Activated T-helper 17 cell treated with anti-CD3 and anti-CD28 coated beads, Interleukin-2, amount 50 U/mL, for 72 hours (primary cell): Measurements from ENCODE around the gene BCAS2. TPM values are rescaled to one million over a fixed set of nuclear protein-coding genes. Genes with fewer than 3 reads are reported as not detected.

Experiments
- ATAC-seq: fragments of 150-1000 bp; cut with Tn5 transposase; replicated peaks from 2 replicates; pipeline ENCODE4 v1.10.0; 2021; ENCODE audit warnings: mild to moderate bottlenecking, moderate library complexity
- H3K27ac Mint-ChIP-seq: one replicate; pipeline ENCODE4 v1.8.0; 2022; ENCODE audit warnings: mixed read lengths
- H3K27me3 Mint-ChIP-seq: one replicate; pipeline ENCODE4 v1.8.0; 2022; ENCODE audit warnings: mixed read lengths
- H3K36me3 Mint-ChIP-seq: one replicate; pipeline ENCODE4 v1.8.0; 2022; ENCODE audit warnings: low read depth, mild to moderate bottlenecking, mixed read lengths
- H3K4me1 Mint-ChIP-seq: one replicate; pipeline ENCODE4 v1.8.0; 2022; ENCODE audit warnings: mixed read lengths
- H3K4me3 Mint-ChIP-seq: one replicate; pipeline ENCODE4 v1.8.0; 2022; ENCODE audit warnings: mild to moderate bottlenecking, mixed read lengths
- H3K9me3 Mint-ChIP-seq: one replicate; pipeline ENCODE4 v1.8.0; 2022; ENCODE audit warnings: mixed read lengths
- total RNA-seq, 2 donors: library from RNA; stranded (reverse); gene quantifications; one replicate each; pipeline ENCODE4 v1.2.3, GENCODE V29; 2022

Gene BCAS2
- total RNA-seq, 2 donors from 2014 or later: 39.3 to 50.4 TPM

DNA sequence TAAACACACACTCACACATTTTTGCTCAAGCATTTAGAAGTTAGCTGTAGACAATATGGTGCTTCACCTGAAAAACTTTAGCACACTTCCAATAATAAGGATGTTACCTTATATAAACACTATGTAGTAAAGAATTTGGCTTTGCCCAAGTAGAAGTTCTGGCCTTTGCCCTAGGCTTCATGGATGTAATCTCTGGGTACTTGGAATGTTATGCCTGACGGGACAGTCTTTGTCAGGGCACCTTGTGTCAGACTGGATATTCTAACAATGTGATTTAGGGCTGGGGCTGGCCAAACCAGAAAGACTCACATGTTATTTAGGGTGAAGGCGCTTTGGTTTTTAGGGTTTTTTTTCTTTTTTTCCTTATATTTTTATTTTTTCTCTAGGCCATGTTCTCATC is 35.6 kb downstream of the BCAS2 start:
- H3K4me3 Mint-ChIP-seq: no peak overlapping the region
- H3K27me3 Mint-ChIP-seq: no peaks in the 10 kb centered on the region

DNA sequence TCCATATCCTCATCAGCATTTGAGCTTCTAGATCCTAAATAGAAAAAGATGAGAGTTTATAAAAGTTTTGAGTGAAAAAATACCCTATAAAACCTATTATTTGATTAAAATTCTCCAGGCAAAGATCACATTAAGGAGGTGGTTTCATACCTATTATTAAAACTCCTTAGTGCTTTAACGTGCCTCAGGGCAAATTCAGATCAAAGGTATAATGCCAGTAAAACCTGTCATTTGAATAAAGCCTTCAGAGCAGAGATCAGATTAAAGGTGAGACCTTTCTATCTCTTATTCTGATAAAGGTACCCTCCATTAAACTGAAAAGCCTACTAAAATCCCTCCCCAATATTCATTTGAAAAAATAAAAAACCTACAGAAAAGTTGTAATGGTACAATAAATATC is 36.1 kb downstream of the BCAS2 start:
- H3K4me1 Mint-ChIP-seq: no peaks in the 10 kb centered on the region
- ATAC-seq: no peak
- no peaks in the 10 kb centered on the region for H3K36me3 Mint-ChIP-seq
- H3K27ac Mint-ChIP-seq: no peak overlapping the region
- H3K9me3 Mint-ChIP-seq: no peaks in the 10 kb centered on the region
- H3K27me3 Mint-ChIP-seq: no peaks in the 10 kb centered on the region
- H3K4me3 Mint-ChIP-seq: no peak overlapping the region

More for the DNA sequence above, 35.6 kb downstream of the BCAS2 start:
- H3K4me1 Mint-ChIP-seq: no peaks in the 10 kb centered on the region
- H3K36me3 Mint-ChIP-seq: no peaks in the 10 kb centered on the region
- no peaks in the 10 kb centered on the region for H3K9me3 Mint-ChIP-seq
- H3K27ac Mint-ChIP-seq: no peak overlapping the region
- ATAC-seq: no peak

DNA sequence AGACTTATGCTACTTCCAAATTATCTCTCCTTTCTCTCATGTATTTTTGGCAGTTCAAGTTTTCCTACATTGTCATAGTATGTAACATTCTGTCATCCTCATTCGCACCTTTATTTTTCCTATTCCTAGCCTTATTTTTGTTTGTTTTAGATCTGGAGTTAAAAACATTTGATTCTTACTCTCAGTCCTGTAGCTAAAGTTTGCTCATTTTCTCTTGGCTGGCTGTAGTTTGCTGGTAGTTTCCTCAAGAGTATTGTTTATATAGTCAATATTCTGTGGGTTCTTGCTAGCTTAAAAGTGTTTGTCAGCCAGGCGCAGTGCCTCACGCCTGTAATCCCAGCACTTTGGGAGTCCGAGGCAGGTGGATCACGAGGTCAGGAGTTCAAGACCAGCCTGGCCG is 40.6 kb downstream of the BCAS2 start:
- no peaks in the 10 kb centered on the region for H3K9me3 Mint-ChIP-seq
- H3K27ac Mint-ChIP-seq: no peak overlapping the region
- no peaks in the 10 kb centered on the region for H3K4me1 Mint-ChIP-seq
- no peaks in the 10 kb centered on the region for H3K36me3 Mint-ChIP-seq
- H3K27me3 Mint-ChIP-seq: no peaks in the 10 kb centered on the region
- ATAC-seq: no peak
- H3K4me3 Mint-ChIP-seq: no peak overlapping the region

DNA sequence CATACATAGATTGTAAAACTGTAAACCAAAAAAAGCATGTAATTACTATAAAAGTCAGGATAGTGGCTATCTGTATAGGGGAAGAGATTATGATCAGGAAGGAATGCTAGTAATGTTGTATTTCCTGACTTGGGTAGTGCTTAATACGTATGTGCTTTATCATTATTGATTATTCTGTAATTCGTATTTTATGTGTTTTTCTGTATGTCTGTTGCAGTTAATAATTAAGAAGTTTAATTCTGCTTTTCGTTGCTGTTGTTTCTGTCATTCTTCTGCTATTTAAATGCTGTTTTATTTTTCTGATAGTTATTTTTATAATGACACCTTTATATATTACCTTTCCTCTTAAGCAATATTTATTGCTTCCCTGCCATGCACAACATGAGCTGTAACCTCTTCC is 41.1 kb downstream of the BCAS2 start:
- H3K36me3 Mint-ChIP-seq: no peaks in the 10 kb centered on the region
- no peaks in the 10 kb centered on the region for H3K9me3 Mint-ChIP-seq
- ATAC-seq: no peak
- no peaks in the 10 kb centered on the region for H3K27me3 Mint-ChIP-seq
- H3K27ac Mint-ChIP-seq: no peak overlapping the region
- H3K4me1 Mint-ChIP-seq: no peaks in the 10 kb centered on the region
- no peak overlapping the region for H3K4me3 Mint-ChIP-seq

DNA sequence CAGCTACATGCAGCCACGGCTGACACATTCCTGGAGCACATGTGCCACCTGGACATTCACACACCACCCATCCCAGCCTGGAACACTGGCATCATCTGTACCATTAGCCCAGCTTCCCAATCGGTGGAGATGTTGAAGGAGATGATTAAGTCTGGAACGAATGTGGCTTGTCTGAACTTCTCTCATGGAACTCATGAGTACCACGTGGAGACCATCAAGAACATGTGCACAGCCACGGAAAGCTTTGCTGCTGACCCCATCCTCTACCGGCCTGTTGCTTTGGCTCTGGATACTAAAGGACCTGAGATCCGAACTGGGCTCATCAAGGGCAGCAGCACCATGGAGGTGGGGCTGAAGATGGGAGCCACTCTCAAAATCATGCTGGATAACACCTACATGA is 45.4 kb downstream of the BCAS2 start:
- no peaks in the 10 kb centered on the region for H3K36me3 Mint-ChIP-seq
- no peaks in the 10 kb centered on the region for H3K27me3 Mint-ChIP-seq
- no peak for ATAC-seq
- H3K27ac Mint-ChIP-seq: no peak overlapping the region
- H3K9me3 Mint-ChIP-seq: no peaks in the 10 kb centered on the region
- no peak overlapping the region for H3K4me3 Mint-ChIP-seq
- no peaks in the 10 kb centered on the region for H3K4me1 Mint-ChIP-seq

DNA sequence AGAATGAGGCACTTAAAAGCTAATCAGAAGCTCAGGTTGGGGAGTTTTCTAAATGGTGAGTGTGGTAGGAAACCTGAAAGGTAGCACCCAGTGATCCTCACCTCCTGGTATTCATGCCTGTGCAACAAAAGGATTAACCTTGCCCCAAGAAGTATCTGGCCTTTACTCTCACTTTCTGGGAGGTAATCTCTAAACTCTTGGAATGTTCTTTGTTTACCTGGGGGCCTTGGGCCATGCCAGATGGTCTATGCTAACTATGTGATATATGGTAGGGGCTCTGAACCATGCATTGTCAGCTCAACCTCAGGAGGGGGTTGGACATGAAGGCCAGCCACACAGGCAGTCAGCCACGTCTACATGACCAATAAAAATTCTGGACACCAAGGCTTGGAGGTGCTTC is 46.0 kb downstream of the BCAS2 start:
- Mint-ChIP-seq H3K27ac (no peak overlapping the region), H3K4me3 (no peak overlapping the region), H3K4me1 (no peaks in the 10 kb centered on the region), H3K27me3 (no peaks in the 10 kb centered on the region), H3K9me3 (no peaks in the 10 kb centered on the region), H3K36me3 (no peaks in the 10 kb centered on the region)
- ATAC-seq: no peak

DNA sequence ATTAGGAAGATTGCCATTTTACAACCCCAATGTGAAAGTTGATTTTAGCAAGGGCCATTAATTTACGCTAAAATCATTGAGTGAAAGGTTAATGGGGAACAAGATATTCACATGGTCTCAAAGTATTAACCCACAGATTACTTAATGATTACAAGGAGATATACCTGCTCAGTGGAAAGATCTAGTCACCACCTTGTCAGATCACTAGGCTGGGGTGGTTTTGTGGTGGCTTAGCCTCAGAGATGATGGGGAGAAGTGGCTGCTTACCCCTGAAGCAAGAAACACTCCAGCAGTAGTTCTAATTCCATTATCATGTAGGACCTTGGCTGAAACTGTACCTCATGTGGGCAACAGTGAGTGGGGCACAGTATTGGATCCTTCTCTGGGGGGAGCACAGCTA is 50.3 kb downstream of the BCAS2 start:
- Mint-ChIP-seq H3K27me3 (no peaks in the 10 kb centered on the region), H3K4me1 (no peaks in the 10 kb centered on the region), H3K4me3 (no peak overlapping the region), H3K36me3 (no peaks in the 10 kb centered on the region), H3K9me3 (no peaks in the 10 kb centered on the region), H3K27ac (no peak overlapping the region)
- no peak for ATAC-seq

DNA sequence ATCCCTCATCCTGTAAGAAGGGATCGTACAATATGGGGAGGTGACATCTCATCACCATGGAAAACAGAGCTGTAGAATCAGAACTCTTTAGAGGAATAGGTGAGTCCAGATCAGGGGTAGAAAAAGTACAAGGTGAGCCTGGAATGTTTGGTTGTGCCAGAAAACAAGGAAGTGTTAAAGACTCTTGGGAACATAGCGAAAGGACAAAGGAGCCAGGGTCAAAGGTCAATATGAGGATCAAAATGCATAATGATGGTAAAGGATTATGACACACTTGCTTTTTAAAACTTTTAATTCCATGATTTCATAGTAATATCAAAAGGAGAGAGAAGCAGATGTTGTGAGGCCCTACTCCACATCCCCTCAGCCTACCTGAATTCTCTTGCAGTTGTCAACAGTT is 51.2 kb downstream of the BCAS2 start:
- Mint-ChIP-seq H3K4me1 (no peaks in the 10 kb centered on the region), H3K27me3 (no peaks in the 10 kb centered on the region), H3K27ac (no peak overlapping the region), H3K4me3 (no peak overlapping the region), H3K9me3 (no peaks in the 10 kb centered on the region), H3K36me3 (no peaks in the 10 kb centered on the region)
- no peak for ATAC-seq

DNA sequence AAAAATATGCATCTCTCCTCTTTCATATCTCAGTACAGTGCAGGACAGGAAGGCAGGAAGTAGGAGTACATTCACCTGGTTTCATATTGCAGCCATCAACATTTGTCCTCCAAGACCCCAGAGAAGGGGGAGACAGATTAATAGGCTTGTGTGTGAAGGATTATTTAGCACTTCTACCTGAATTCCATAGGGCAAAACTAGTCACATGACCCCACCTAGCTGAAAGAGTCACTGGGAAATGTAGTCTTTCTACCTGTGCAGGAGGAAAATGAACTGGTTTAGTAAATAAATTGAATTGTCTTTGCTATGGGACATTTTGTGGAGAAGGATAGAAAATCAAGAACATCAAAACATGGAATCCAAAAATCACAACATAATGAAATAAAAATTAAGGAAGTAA is 56.5 kb downstream of the BCAS2 start:
- no peak for ATAC-seq
- H3K4me1 Mint-ChIP-seq: no peaks in the 10 kb centered on the region
- peaks cover under 1% of the 10 kb centered on the region for H3K27me3 Mint-ChIP-seq
- H3K27ac Mint-ChIP-seq: no peak overlapping the region
- no peaks in the 10 kb centered on the region for H3K36me3 Mint-ChIP-seq
- H3K4me3 Mint-ChIP-seq: no peak overlapping the region
- no peaks in the 10 kb centered on the region for H3K9me3 Mint-ChIP-seq

DNA sequence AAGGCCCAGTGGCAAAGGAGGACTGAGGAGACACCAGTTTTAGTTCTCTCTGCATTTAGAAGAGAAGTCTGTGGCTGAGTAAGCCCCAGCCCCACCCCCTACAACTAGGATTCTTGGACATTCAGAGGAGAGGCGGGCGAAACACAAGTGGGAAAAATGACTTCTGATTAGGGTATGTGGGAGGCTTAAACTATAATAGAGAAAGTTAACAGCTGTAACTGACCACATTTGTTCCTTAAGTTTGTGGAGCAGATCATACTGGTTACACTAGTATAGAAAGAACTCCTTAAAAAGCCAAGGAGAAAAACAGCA is 59.2 kb downstream of the BCAS2 start:
- Mint-ChIP-seq H3K36me3 (no peaks in the 10 kb centered on the region), H3K4me1 (no peaks in the 10 kb centered on the region), H3K4me3 (no peak overlapping the region), H3K27ac (no peak overlapping the region), H3K27me3 (peaks cover 5% of the 10 kb centered on the region), H3K9me3 (no peaks in the 10 kb centered on the region)
- ATAC-seq: no peak

DNA sequence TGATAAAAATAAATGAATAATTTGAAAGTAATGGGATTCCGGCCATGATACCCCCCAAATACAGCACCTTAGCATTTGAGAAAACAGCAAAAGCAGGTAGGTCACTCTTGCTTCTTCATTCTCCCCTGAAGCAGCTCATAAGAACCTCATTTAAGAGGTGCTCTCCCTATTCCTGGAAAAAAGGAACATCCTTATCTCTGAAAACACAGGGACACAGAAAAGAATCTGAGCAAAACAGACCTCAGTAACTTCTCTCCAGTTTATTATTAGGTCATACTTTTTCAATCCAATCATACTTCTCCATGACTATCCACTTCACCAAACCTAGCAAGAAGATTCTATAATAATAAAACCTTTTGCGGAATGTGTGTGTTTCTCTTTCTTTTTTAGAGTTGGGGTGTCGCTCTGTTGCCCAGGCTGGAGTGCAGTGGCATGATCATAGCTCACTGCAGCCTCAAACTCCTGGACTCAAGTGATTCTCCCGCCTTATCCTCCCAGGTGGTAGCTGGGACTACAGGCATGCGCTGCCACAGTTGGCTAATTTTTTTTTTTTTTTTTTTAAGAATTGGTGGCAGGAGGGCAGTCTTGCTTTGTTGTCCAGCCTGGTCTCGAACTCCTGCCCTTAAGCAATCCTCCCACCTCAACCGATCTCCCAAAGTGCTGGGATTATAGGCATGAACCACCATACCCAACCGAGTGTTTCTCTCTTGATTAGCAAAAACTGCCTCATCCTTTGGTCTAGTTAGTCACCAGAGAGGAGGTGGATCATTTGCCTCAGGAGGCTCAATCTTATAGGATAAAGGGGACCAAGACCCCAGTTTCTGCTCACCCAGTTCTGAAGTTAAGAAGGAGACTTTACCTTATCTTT is 59.8 kb downstream of the BCAS2 start:
- ATAC-seq: no peak
- Mint-ChIP-seq H3K4me3 (no peak overlapping the region), H3K27me3 (peaks cover 5% of the 10 kb centered on the region), H3K36me3 (no peaks in the 10 kb centered on the region), H3K27ac (no peak overlapping the region), H3K4me1 (no peaks in the 10 kb centered on the region), H3K9me3 (no peaks in the 10 kb centered on the region)

Other genes starting within 250 kb of the BCAS2 start
- 10 to 100 TPM; 36.6 to 45.9 TPM for gene TRIM33, start 70.4 kb downstream of the BCAS2 start, total RNA-seq
- 1 to 10 TPM; 1.0 to 1.4 TPM for gene DENND2C, start 88.4 kb upstream of the BCAS2 start, total RNA-seq
- gene AMPD1, start 113.9 kb upstream of the BCAS2 start, total RNA-seq: not detected
- gene NRAS, start 135.2 kb upstream of the BCAS2 start, total RNA-seq: 10 to 100 TPM; 45.5 to 54.8 TPM
- gene CSDE1, start 176.4 kb upstream of the BCAS2 start, total RNA-seq: 100 to 1,000 TPM; 465 to 604 TPM
- 10 to 100 TPM; 55.9 to 86.3 TPM for gene SIKE1, start 199.1 kb upstream of the BCAS2 start, total RNA-seq